A549 treated with CpdA at 1 μM for 4 hours (cell line): Measurements from ENCODE around the gene PAIP2B. TPM values are rescaled to one million over a fixed set of nuclear protein-coding genes. Genes with fewer than 3 reads are reported as not detected.

Source experiments
- total RNA-seq: library from RNA; stranded (reverse); fragments of 200-300 nt; extraction: Qiagen RNA extraction; gene quantifications from 5 replicates; pipeline ENCODE4 v1.2.3, GENCODE V29; 2022; ENCODE audit warnings: low read depth

Gene PAIP2B, protein sequence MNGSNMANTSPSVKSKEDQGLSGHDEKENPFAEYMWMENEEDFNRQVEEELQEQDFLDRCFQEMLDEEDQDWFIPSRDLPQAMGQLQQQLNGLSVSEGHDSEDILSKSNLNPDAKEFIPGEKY
- total RNA-seq, result 0.26 to 0.37 TPM (median 0.34 TPM) in 5 replicates

GRCh38 chr2:71226965-71227560 lies at the start of gene PAIP2B:
Gene PAIP2B (minus strand): TSS chr2:71227103. CDS start chr2:71202589, 24,514 bp downstream.

Other genes starting within 250 kb of the PAIP2B start
- 0.10 to 0.11 TPM in 2 of 5 replicates, not detected in the others for gene ANKRD53, start 248.5 kb downstream of the PAIP2B start, total RNA-seq
- 73.8 to 86.9 TPM (median 84.3 TPM) in 5 replicates for gene TEX261, start 232.2 kb downstream of the PAIP2B start, total RNA-seq
- 57.4 to 85.0 TPM (median 78.0 TPM) in 5 replicates for gene NAGK, start 158.5 kb downstream of the PAIP2B start, total RNA-seq
- 11.1 to 14.2 TPM (median 12.5 TPM) in 5 replicates for gene MCEE, start 96.9 kb downstream of the PAIP2B start, total RNA-seq
- 37.8 to 54.2 TPM (median 39.4 TPM) in 5 replicates for gene MPHOSPH10, start 96.5 kb downstream of the PAIP2B start, total RNA-seq
- gene ZNF638, start 104.7 kb upstream of the PAIP2B start, total RNA-seq, result 68.2 to 90.3 TPM (median 72.9 TPM) in 5 replicates
- 0.73 to 0.94 TPM (median 0.81 TPM) in 5 replicates for gene DYSF, start 226.5 kb upstream of the PAIP2B start, total RNA-seq